GM18951 (cell line): ENCODE results near the gene PYDC1.
"Not testable (repeated sequence)": the region's sequence is repeated elsewhere in the genome, so short reads cannot be mapped to it uniquely, and the experiment has no call there.

Experiments used
- POLR2A ChIP-seq: IDR thresholded peaks from 4 replicates; pipeline ENCODE4 v1.6.1; 2011; ENCODE audit warnings: mild to moderate bottlenecking; ENCODE audit not compliant: insufficient read length, insufficient read depth; ENCODE audit errors: extremely low read depth
- in situ Hi-C: fragments of 300-500 bp; cut with MboI; formaldehyde crosslinking; loops from one replicate; pipeline ENCODE4 v1.12.0; 2022; ENCODE audit warnings: low sequenced_read_pairs, mixed read lengths, inconsistent platforms; ENCODE audit not compliant: unreplicated experiment

PYDC1 gene

DNA sequence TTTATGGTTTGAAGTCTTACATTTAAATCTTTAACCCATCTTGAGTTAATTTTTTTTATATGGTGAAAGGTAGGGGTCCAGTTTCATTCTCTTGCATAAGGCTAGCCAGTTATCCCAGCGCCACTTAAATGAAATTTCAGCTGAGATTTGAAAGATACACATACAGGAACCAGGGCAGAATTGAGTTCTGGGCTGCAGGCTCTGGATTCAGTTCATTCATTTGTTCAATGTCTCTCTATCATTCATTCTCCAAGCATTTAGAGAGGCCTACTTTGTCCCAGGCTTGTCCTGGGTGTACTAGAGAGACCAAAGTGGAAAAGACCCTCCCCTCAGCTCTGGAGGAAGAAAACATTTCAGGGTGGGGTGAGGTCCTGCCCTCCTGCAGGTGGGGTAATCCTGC, 3.6 kb downstream of the PYDC1 start:
- in situ Hi-C loops, result no loop called here
- TF ChIP-seq POLR2A, result no peak

DNA sequence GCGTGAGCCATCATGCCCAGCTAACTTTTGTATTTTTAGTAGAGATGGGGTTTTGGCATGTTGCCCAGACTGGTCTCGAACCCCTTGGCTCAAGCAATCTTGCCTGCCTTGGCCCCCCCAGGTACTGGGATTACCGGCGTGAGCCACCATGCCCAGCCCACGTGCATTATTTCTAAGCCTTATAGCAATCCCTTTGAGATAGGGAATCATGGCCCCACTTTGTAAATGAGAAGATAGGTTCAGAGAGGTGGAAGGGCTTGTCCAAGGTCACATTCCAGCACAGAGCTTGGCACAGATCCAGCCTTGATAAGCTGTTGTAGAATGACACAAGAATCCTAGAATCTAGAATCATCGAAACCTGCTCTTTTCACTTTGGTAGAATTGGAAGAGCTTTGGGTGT, 10.2 kb downstream of the PYDC1 start:
- in situ Hi-C loops, result no loop called here
- TF ChIP-seq POLR2A, result no peak

DNA sequence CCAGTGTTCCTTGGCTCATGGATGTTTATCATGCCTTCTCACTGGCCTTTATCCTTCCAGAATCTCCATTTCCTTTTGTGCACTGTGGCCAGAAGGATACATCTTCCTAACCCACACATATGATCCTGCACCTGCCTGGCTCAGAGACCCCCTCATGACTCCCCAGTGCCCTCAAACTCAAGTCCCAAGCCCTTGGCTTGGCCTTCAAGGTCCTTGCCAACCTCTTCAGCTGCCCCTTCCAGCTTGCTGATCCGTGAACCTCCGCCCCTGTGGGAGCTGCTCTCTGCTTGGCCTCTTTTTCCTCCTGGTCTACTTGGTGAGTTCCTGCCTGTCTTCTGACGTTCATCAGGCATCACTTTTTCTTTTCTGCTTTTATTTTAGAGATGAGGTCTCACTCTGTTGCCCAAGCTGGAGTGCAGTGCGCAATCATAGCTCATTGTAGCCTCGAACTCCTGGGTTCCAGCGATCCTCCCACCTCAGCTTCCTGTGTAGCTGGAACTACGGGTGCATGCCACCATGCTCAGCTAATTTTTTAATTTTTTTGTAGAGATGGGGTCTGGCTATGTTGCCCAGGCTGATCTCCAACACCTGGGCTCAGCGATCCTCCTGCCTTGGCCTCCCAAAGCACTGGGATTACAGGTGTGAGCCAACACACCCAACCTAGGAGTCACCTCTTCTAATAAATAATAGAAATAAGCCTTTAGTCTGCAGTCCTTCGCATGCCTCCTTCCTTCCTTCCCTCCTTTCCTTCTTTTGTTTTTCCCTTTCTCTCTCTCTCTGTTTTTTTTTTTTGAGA, 11.9 kb downstream of the PYDC1 start:
- TF ChIP-seq POLR2A, result no peak
- in situ Hi-C loops, result no loop called here

DNA sequence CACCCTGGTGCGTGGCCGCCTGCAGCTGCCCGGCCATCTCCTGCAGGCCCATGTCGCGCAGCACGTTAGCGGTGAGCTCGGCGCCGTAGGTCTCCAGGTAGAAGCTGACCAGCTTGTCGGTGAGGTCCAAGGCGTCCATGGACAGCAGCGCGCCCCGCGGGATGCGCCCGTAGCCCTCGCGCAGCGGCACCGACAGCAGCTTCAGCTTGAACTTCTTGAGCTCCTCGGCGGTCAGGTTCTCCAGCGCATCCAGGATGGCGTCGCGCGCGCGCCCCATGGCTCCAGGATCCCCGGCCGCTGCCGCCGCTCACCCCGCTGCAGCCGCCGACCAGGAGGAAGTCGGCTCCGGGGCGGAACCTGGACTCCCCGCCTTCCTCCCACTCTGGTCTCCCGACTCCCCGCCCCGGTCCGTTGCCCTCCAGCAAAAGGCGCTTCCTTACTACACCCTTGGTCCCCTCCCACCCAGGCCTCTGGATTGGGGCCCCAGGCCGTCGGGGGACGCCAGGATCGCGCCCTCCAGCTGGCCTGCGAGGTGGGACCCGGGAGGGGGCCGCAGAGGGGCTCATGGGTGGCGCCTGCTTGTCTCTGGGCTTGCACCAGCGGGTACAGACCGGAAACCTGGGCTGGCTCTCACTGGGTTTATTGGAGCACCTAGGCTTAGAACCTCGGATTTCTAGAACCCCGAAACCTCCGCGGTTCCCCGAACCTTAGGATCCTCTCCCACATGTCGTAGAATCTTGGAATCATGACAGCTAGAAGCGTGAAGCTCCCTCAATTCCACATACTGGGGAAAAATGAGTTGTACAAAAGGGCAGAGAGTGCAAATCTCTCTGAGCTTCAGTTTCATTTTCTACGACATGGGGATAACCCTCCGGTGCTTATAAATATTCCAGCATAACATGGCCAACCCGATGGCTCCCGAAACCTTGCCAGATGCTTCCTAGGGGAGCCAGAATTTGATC, 14.2 kb downstream of the PYDC1 start, which contains the start of gene PYCARD:
PYCARD (minus strand) TSS at position 347 of the 962 bp plus-strand sequence; CDS start at position 277, 70 bp downstream.
- peak; percentile 58 for TF ChIP-seq POLR2A

DNA sequence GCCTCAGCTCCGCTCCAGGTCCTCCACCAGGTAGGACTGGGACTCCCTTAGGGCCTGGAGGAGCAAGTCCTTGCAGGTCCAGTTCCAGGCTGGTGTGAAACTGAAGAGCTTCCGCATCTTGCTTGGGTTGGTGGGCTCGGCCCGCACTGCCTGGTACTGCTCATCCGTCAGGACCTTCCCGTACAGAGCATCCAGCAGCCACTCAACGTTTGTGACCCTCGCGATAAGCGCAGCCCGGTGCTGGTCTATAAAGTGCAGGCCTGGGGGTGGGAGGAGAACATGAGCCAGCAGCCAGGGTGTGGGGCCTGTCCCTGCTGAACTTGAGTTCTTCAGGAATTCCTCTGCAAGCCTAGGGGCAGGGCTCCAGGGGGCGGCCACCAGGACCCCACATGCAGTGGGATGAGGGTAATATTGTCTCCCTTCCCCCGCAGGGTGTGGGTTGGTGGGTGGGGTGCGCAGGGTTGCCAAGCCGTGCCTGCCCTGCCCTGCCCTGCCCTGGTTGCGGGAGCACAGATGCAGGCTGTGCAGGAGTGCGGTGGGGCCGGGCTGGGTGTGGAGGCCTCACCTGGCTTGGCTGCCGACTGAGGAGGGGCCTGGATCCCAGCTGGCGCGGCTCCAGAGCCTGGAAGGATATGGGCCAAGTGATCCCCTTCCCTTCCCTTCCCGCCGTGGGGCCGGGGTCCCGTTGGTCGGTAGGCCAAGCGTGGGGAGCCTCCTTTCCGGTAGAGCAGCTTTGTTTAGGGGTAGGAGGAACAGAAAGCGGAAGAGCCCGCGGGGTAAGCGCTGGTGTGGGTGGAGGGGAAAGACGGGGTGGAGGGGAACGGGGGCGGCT, 15.1 kb downstream of the PYDC1 start:
- in situ Hi-C loops, result no loop called here
- no peak for TF ChIP-seq POLR2A

More for the DNA sequence above, 14.2 kb downstream of the PYDC1 start, which contains the start of gene PYCARD:
- in situ Hi-C loops, result no loop called here

DNA sequence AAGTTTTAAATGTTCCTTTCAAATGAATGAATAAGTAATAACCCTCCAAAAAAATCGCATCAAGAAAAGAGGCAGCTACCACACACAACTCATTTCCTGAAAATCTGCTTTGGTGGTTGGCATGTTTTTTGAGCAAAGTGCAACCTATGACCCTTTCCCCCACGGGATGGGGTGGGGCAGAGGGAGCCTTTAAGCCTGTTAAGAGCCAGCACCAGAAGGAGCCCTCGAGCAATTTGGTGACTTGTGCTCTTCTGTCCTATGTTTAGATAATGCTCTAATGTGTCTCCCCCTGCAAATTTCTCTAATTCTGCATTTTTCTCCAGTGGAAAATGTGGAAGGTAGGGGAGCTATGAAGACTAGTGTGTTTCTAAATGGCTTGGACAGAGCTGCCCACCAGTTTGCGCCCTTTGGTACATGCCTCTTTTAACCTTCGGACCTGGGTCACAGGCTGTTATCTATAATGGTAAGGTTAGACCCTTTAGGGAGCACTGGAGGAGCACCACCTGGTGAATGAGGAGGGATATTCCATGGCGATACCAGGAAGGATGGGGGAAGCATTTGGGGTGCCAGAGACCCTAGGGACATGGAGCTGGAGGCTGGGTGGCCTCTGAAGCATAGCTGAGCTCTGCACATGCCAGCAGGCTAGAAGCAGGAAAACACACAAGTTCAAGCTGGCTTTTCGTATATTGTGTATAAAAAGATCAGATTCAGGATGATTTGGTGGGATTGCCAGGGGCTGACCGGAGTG, 15.9 kb downstream of the PYDC1 start:
- no peak for TF ChIP-seq POLR2A
- in situ Hi-C loops, result no loop called here

DNA sequence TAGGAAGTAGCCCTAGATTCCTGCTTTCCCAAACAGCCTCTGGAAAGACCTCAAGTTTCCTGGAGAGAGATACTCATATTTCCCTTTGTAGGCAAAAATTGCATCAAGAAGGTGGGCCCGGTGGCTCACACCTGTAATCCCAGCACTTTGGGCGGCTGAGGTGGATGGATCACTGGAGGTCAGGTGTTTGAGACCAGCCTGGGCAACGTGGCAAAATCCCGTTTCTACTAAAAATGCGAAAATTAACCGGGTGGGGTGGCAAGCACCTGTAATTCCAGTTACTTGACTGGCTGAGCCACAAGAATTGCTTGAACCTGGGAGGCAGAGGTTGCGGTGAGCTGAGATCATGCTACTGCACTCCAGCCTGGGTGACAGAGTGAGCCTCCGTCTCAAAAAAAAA, 16.8 kb downstream of the PYDC1 start:
- in situ Hi-C loops, result not testable (repeated sequence)

DNA sequence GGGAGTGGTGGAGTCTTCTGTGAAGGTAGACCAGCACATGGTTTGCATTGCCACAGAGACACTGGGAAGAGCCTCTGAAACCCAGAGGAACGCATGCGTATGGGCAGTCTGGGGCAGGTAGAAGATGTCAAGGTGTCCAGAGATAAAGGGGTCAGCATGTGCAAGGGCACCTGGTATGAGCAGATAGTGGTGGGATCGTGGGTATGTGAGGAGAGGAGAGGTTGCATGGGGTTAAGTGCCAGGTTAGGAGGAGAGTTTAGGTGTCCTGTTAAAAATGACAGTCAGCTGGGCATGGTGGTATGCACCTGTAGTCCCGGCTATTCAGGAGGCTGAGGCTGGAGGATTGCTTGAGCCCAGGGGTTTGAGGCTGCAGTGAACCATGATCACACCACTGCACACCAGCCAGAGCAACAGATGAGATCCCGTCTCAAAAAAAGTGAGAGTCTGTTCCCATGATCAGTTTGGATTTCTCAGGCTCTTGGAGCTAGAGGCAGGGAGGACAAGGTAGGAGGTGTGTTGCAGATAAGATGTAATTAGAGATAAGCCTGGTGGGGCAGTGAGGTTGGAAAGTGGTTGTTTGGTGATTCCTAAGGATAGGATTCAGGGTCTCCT, 17.4 kb downstream of the PYDC1 start:
- TF ChIP-seq POLR2A, result no peak
- in situ Hi-C loops, result no loop called here

DNA sequence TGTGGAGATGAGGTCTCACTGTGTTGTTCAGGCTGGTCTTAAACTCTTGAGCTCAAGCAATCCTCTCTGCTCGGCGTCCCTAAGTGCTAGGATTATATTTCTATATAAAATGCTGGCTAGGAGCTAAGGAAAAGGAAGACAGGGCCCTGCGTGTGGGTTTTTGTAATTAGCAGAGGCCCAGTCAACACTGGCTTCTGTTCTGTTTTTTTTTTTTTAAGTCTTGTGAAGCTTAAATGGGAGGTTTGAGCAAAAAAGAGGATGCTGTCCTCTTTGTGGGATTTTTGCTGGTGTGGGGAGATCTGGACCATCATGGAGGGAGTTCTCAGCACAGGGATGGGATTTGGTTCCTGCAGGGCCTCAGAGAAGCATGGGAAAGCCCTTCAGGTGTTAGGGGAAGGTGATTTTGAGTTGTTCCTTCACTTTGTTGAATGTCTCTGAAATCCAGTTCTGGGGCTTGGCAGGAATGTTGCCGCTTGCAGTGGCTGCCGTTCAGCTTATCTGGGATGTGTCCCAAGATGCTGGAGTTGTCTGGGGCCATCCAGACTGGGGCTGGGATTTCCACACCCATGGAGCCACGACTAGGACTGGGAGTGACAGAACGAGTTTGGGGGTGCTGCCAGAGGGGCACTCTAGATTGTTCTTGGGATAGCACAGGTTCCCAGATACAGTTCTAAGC, 18.6 kb downstream of the PYDC1 start:
- in situ Hi-C loops, result no loop called here
- TF ChIP-seq POLR2A, result no peak

DNA sequence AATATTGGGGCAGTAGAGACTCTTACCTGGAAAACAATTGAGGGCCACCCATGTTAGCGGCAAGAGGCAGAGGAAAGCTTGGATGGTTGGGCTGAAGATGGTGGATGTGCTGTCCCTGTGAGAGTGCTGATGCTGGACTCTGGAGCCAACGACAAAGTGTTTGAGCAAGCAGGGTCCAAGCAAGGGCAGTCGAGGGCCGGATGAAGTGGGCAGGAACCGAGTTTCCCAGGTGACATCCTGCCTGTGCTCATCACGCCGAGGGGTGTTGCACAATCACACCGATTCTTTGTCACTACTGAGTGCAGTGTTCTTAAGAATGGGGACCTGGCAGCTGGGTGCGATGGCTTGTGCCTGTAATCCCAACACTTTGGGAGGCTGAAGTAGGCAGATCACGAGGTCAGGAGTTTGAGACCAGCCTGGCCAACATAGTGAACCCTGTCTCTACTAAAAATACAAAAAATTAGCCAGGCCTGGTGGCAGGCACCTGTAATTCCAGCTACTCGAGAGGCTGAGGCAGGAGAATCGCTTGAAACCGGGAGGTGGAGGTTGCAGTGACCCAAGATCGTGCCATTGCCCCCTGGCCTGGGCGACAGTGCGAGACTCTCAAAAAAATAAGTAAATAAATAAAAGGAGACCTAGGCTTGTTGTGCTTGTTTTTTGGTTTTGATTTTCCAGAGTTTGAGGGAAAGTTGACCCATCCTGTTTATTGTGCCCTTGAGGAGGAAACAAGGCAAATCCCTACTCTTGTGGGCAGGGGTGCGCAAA, 20.4 kb downstream of the PYDC1 start:
- TF ChIP-seq POLR2A, result no peak
- in situ Hi-C loops, result no loop called here

DNA sequence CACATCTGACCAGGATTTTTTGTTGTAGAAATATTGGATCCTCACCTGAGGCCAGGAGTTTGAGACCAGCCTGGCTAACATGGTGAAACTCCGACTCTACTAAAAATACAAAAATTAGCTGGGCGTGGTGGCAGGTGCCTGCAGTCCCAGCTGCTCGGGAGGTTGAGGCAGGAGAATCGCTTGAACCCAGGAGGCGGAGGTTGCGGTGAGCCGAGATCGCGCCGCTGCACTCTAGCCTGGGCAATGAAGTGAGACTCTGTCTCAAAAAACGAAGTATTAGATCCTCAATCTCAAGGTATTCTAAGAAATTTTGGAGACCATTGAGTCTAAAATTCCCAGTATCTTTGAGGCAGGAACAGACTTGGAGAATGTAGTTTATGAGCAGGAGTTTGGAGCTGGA, 21.1 kb downstream of the PYDC1 start:
- in situ Hi-C loops, result not testable (repeated sequence)

DNA sequence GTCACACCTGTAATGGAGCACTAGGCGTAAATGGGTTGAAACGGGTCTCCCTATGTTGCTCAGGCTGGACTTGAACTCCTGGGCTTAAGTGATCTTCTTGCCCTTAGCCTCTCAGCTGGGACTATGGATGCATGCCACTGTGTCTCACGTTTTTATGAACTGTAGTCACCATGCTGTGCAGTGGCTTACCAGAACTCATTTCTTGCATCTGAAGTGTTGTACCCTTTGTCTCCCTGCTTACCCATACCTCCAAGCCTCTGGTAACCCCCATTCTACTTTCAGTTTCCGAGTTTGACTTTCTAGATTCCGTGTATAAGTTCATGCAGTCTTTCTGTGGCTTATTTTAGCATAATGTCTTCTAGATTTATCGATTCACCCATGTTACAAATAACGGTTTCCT, 22.0 kb downstream of the PYDC1 start:
- TF ChIP-seq POLR2A, result no peak
- in situ Hi-C loops, result no loop called here
